Keratinocyte (primary cell): ENCODE results near the gene JAK1.

ENCODE experiments used
- CTCF ChIP-seq, 3 experiments: IDR thresholded peaks in 1 of 3; conservative IDR thresholded peaks in 1 of 3; optimal IDR thresholded peaks in 1 of 3; 2 replicates in 2 of 3; 3 replicates in 1 of 3; pipeline versions ENCODE3 to v1.5.1; 2011; ENCODE audit warnings: low read length in 3 of 3, mild to moderate bottlenecking in 3 of 3, moderate library complexity in 2 of 3, control low read depth in 1 of 3, inconsistent platforms in 1 of 3; ENCODE audit not compliant: insufficient read depth in 2 of 3; ENCODE audit errors: extremely low read depth in 1 of 3
- EZH2 ChIP-seq: IDR thresholded peaks from one replicate; pipeline ENCODE4 v1.6.1; 2012; ENCODE audit warnings: inconsistent platforms, mild to moderate bottlenecking, low read length, moderate library complexity

GRCh38 chr1:64847666-64848065 lies 118.7 kb downstream of the JAK1 start:
- no peak for TF ChIP-seq CTCF (optimal IDR thresholded peaks at IDR 0.05 in 1 of 3, IDR thresholded peaks at IDR 0.05 in 1 of 3, conservative IDR thresholded peaks at IDR 0.05 in 1 of 3; ENCODE audit: extremely low read depth in 1 of 3, insufficient read depth in 2 of 3, low read length in 3 of 3)
- no peak for TF ChIP-seq EZH2
